SK-N-SH treated with all-trans-retinoic acid at 6 μM for 48 hours (cell line): ENCODE measurements around the gene PDE9A.

ENCODE experiments used
- ATAC-seq: fragments of 200-7000 bp; cut with Tn5 transposase; 3 replicates; pipeline ENCODE4 v1.9.1; 2020; ENCODE audit warnings: mild to moderate bottlenecking, moderate library complexity
- BACH2 ChIP-seq: fragments of 250-450 bp; sonication (Bioruptor Pico); IDR thresholded peaks from 2 replicates; pipeline ENCODE4 v1.9.0; 2021; ENCODE audit warnings: mild to moderate bottlenecking, borderline replicate concordance
- CREB5 ChIP-seq: fragments of 250-450 bp; sonication (Bioruptor Pico); IDR thresholded peaks from 2 replicates; pipeline ENCODE4 v1.5.1; 2020; ENCODE audit warnings: low read depth, mild to moderate bottlenecking, moderate library complexity
- CSDC2 ChIP-seq: fragments of 250-450 bp; sonication (Bioruptor Pico); IDR thresholded peaks from 2 replicates; pipeline ENCODE4 v1.5.0; 2020; ENCODE audit warnings: mild to moderate bottlenecking, moderate library complexity
- ESRRG ChIP-seq: fragments of 250-450 bp; sonication (Bioruptor Pico); IDR thresholded peaks from 2 replicates; pipeline ENCODE4 v1.6.1; 2021; ENCODE audit warnings: mild to moderate bottlenecking
- GLIS3 ChIP-seq: fragments of 250-450 bp; sonication (Bioruptor Pico); IDR thresholded peaks from 2 replicates; pipeline ENCODE4 v1.5.0; 2020; ENCODE audit warnings: mild to moderate bottlenecking, moderate library complexity
- ISL1 ChIP-seq: fragments of 250-450 bp; sonication (Bioruptor Pico); IDR thresholded peaks from 2 replicates; pipeline ENCODE4 v2.1.2; 2022; ENCODE audit warnings: mild to moderate bottlenecking, moderate library complexity
- OSR1 ChIP-seq: fragments of 250-450 bp; sonication (Bioruptor Pico); IDR thresholded peaks from 2 replicates; pipeline ENCODE4 v1.8.0; 2022; ENCODE audit warnings: moderate library complexity, mild to moderate bottlenecking, inconsistent platforms
- PATZ1 ChIP-seq: fragments of 250-450 bp; sonication (Bioruptor Pico); IDR thresholded peaks from 2 replicates; pipeline ENCODE4 v1.8.0; 2020; ENCODE audit warnings: mild to moderate bottlenecking, moderate library complexity, borderline replicate concordance
- PPARA ChIP-seq: fragments of 250-450 bp; sonication (Bioruptor Pico); IDR thresholded peaks from 2 replicates; pipeline ENCODE4 v1.5.0; 2020; ENCODE audit warnings: mild to moderate bottlenecking, borderline replicate concordance
- RARB ChIP-seq: fragments of 250-450 bp; sonication (Bioruptor Pico); IDR thresholded peaks from 2 replicates; pipeline ENCODE4 v1.8.0; 2021; ENCODE audit warnings: mild to moderate bottlenecking, moderate library complexity
- SNAI2 ChIP-seq: fragments of 250-450 bp; sonication (Bioruptor Pico); IDR thresholded peaks from 2 replicates; pipeline ENCODE4 v1.5.0; 2020; ENCODE audit warnings: mild to moderate bottlenecking, moderate library complexity
- TCF4 ChIP-seq: fragments of 250-450 bp; sonication (Bioruptor Pico); IDR thresholded peaks from 2 replicates; pipeline ENCODE4 v1.8.0; 2021; ENCODE audit warnings: mild to moderate bottlenecking, moderate library complexity, borderline replicate concordance
- TOX ChIP-seq: fragments of 250-450 bp; sonication (Bioruptor Pico); IDR thresholded peaks from 2 replicates; pipeline ENCODE4 v1.8.0; 2021; ENCODE audit warnings: mild to moderate bottlenecking, moderate library complexity, borderline replicate concordance
- TSHZ2 ChIP-seq: fragments of 250-450 bp; sonication (Bioruptor Pico); IDR thresholded peaks from 2 replicates; pipeline ENCODE4 v1.5.0; 2020; ENCODE audit warnings: mild to moderate bottlenecking, moderate library complexity
- ZC3H10 ChIP-seq: fragments of 250-450 bp; sonication (Bioruptor Pico); IDR thresholded peaks from 2 replicates; pipeline ENCODE4 v1.5.1; 2021; ENCODE audit warnings: mild to moderate bottlenecking, moderate library complexity
- ZFP3 ChIP-seq: fragments of 250-450 bp; sonication (Bioruptor Pico); IDR thresholded peaks from 2 replicates; pipeline ENCODE4 v1.5.0; 2020; ENCODE audit warnings: mild to moderate bottlenecking, moderate library complexity
- ZNF565 ChIP-seq: fragments of 450-650 bp; formaldehyde crosslinking; conservative IDR thresholded peaks from 2 replicates; pipeline ENCODE4 v1.5.0; 2020; ENCODE audit warnings: low read depth, mild to moderate bottlenecking, moderate library complexity
- ZNF70 ChIP-seq: fragments of 450-650 bp; formaldehyde crosslinking; IDR thresholded peaks from 2 replicates; pipeline ENCODE4 v1.5.0; 2020; ENCODE audit warnings: mild to moderate bottlenecking, moderate library complexity
- TF ChIP-seq, protein P1 (sequence below): fragments of 250-450 bp; sonication (Bioruptor Pico); IDR thresholded peaks from 2 replicates; pipeline ENCODE4 v1.5.1; 2021; ENCODE audit warnings: mild to moderate bottlenecking, moderate library complexity
- TF ChIP-seq, protein P2 (sequence below): fragments of 250-450 bp; sonication (Bioruptor Pico); IDR thresholded peaks from 2 replicates; pipeline ENCODE4 v1.8.0; 2021; ENCODE audit warnings: low read depth, mild to moderate bottlenecking, moderate library complexity, borderline replicate concordance

PDE9A gene

DNA sequence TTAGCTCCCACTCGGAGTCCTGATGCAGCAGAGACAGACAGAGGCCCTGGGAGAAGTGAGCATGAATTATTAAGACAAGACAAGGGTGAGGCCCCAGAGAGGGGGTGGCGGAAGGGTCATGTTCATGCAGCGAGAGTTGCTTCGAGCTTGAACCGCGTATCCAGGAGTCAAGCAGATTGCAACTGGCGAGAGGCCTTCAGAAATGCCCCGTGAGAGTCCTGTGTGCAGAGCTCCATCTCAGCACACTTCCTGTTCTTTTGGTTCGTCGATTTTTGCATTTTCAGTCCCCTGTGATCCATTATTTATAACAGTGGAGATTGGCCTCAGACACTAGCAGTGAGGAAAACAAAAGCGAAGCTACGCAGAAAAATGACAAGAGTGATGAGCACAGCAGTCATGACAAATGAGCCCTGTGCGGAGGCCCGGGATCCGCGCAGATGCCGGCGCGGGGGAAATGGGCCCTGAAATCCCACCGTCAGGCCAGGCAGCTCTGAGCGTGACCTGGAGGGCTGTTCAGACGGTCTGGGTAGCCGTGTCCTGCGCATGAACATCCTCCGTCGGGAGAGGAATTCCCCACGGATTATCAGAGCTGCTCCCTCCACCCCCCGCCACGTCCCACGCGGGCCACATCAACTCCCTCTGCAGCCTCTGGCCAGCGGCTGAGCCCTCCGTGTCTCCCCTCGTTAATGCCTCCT lies 15.0 kb downstream of the PDE9A start:
- no peak for ATAC-seq
- TF ChIP-seq PPARA (CRISPR knock-in tag): no peak

GRCh38 chr21:42669041-42669440 lies 15.6 kb downstream of the PDE9A start:
- TF ChIP-seq, protein P1, sequence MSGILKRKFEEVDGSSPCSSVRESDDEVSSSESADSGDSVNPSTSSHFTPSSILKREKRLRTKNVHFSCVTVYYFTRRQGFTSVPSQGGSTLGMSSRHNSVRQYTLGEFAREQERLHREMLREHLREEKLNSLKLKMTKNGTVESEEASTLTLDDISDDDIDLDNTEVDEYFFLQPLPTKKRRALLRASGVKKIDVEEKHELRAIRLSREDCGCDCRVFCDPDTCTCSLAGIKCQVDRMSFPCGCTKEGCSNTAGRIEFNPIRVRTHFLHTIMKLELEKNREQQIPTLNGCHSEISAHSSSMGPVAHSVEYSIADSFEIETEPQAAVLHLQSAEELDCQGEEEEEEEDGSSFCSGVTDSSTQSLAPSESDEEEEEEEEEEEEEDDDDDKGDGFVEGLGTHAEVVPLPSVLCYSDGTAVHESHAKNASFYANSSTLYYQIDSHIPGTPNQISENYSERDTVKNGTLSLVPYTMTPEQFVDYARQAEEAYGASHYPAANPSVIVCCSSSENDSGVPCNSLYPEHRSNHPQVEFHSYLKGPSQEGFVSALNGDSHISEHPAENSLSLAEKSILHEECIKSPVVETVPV (CRISPR knock-in tag): no peak
- TF ChIP-seq, all 23 proteins: peak for 0
- no peak for ATAC-seq

DNA sequence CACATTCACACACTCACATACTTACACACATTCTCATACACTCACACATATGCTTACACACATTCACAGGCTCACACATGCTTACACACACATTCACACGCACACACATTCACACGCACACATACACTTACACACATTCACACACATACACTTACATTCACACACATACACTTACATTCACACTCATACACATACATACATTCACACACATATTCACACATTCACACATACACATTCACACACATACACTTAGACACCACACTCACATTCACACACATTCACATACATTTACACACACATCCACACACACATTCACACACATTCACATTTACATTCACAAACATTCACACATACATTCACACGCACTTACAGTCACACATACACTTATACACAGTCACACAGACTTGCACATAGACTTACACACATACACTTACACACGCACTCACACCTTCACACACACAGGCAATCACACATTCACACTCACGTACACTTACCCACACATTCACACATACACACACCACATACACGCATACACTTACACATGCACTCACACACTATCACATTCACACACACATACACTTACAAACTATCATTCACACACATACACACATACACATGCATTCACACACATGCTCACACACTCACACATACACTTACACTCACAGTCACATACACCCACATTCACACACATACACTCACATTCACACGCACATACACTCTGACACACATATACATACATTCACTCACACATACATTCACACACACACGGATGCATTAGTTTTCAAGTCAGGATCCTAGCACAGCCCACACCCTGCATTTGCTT lies 16.8 kb downstream of the PDE9A start:
- ATAC-seq: no peak
- TF ChIP-seq ZNF70 (CRISPR knock-in tag) (no peak), ISL1 (CRISPR knock-in tag) (no peak), ESRRG (no peak), TOX (CRISPR knock-in tag) (no peak), RARB (CRISPR knock-in tag) (no peak), CREB5 (CRISPR knock-in tag) (no peak), ZFP3 (CRISPR knock-in tag) (no peak), TCF4 (CRISPR knock-in tag) (no peak), PATZ1 (CRISPR knock-in tag) (no peak), OSR1 (CRISPR knock-in tag) (no peak), PPARA (CRISPR knock-in tag) (no peak), BACH2 (CRISPR knock-in tag) (no peak), CSDC2 (CRISPR knock-in tag) (no peak), SNAI2 (no peak), GLIS3 (CRISPR knock-in tag) (no peak), ZNF565 (CRISPR knock-in tag) (no peak), ZC3H10 (CRISPR knock-in tag) (no peak), TSHZ2 (CRISPR knock-in tag) (no peak)
- TF ChIP-seq, protein P1 (CRISPR knock-in tag): no peak
- TF ChIP-seq, protein P2, sequence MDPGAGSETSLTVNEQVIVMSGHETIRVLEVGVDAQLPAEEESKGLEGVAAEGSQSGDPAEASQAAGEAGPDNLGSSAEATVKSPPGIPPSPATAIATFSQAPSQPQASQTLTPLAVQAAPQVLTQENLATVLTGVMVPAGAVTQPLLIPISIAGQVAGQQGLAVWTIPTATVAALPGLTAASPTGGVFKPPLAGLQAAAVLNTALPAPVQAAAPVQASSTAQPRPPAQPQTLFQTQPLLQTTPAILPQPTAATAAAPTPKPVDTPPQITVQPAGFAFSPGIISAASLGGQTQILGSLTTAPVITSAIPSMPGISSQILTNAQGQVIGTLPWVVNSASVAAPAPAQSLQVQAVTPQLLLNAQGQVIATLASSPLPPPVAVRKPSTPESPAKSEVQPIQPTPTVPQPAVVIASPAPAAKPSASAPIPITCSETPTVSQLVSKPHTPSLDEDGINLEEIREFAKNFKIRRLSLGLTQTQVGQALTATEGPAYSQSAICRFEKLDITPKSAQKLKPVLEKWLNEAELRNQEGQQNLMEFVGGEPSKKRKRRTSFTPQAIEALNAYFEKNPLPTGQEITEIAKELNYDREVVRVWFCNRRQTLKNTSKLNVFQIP (CRISPR knock-in tag): no peak
